ENCODE data around the gene HIVEP1. TPM values are rescaled to one million over a fixed set of nuclear protein-coding genes. Genes with fewer than 3 reads are reported as not detected.

Gene HIVEP1
- total RNA-seq, 6 experiments from 2014 or later, result 13.2 to 23.3 (median 17.8) TPM

- ATAC-seq (no peak), DNase-seq (no peak)
- Histone ChIP-seq H3K9me3 (no peaks in the 10 kb centered on the region), H3K27ac (no peak overlapping the region), H3K4me1 (no peaks in the 10 kb centered on the region), H3K4me3 (no peak overlapping the region), H3K36me3 (no peaks in the 10 kb centered on the region), H3K27me3 (no peaks in the 10 kb centered on the region)
- no peak for TF ChIP-seq POLR2A (IDR thresholded peaks at IDR 0.05)
- TF ChIP-seq CTCF (IDR thresholded peaks at IDR 0.05), result no peak
- intact Hi-C loops (cut with DNase I), result no loop called here
- WGBS (ENCODE audit: insufficient coverage, low coverage, low lambda C conversion rate, missing lambda C conversion rate), result 72% methylated on average over 4 of the region's 6 CpGs
Observed at GRCh38 chr6:12147557-12148316, 135.6 kb downstream of the HIVEP1 start.

GRCh38 chr6:12148317-12148801 is 136.2 kb downstream of the HIVEP1 start:
- DNase-seq (no peak), ATAC-seq (peak in 1 of 4 donors; percentile 6)
- intact Hi-C loops (cut with DNase I), result no loop called here
- WGBS (ENCODE audit: insufficient coverage, low coverage, low lambda C conversion rate, missing lambda C conversion rate), result 60% methylated on average over 3 of the region's 3 CpGs
- TF ChIP-seq POLR2A (IDR thresholded peaks at IDR 0.05), result no peak
- no peak for TF ChIP-seq CTCF (IDR thresholded peaks at IDR 0.05)
- no peak overlapping the region for H3K27ac ChIP-seq
- no peaks in the 10 kb centered on the region for H3K27me3 ChIP-seq
- no peaks in the 10 kb centered on the region for H3K4me1 ChIP-seq
- no peaks in the 10 kb centered on the region for H3K36me3 ChIP-seq
- no peaks in the 10 kb centered on the region for H3K9me3 ChIP-seq
- no peak overlapping the region for H3K4me3 ChIP-seq

- H3K36me3 ChIP-seq, result no peaks in the 10 kb centered on the region
- DNase-seq (no peak), ATAC-seq (no peak)
- no peak for TF ChIP-seq CTCF (IDR thresholded peaks at IDR 0.05)
- no peak for TF ChIP-seq POLR2A (IDR thresholded peaks at IDR 0.05)
- no peaks in the 10 kb centered on the region for H3K9me3 ChIP-seq
- no peaks in the 10 kb centered on the region for H3K27me3 ChIP-seq
- no peak overlapping the region for H3K4me3 ChIP-seq
- 56% methylated on average over 4 of the region's 4 CpGs for WGBS (ENCODE audit: insufficient coverage, low coverage, low lambda C conversion rate, missing lambda C conversion rate)
- no peak overlapping the region for H3K27ac ChIP-seq
- no peaks in the 10 kb centered on the region for H3K4me1 ChIP-seq
- intact Hi-C loops (cut with DNase I), result no loop called here
Observed at GRCh38 chr6:12148841-12149240, 136.7 kb downstream of the HIVEP1 start.

GRCh38 chr6:12149944-12150510 is 137.9 kb downstream of the HIVEP1 start:
- Histone ChIP-seq H3K4me3 (no peak overlapping the region), H3K4me1 (no peaks in the 10 kb centered on the region), H3K27me3 (no peaks in the 10 kb centered on the region), H3K9me3 (no peaks in the 10 kb centered on the region), H3K27ac (no peak overlapping the region), H3K36me3 (no peaks in the 10 kb centered on the region)
- intact Hi-C loops (cut with DNase I), result no loop called here
- WGBS (ENCODE audit: insufficient coverage, low coverage, low lambda C conversion rate, missing lambda C conversion rate), result 55% methylated on average over 11 of the region's 11 CpGs
- no peak for ATAC-seq
- TF ChIP-seq POLR2A (IDR thresholded peaks at IDR 0.05) (no peak), CTCF (IDR thresholded peaks at IDR 0.05) (no peak)
- DNase-seq, result no peak

Data from right lobe of liver (tissue), 6 donors.